ENCODE results near the gene PCYT1B. TPM values are rescaled to one million over a fixed set of nuclear protein-coding genes. Genes with fewer than 3 reads are reported as not detected.
"Not testable (repeated sequence)": the region's sequence is repeated elsewhere in the genome, so short reads cannot be mapped to it uniquely, and the experiment has no call there.

Gene PCYT1B
- total and polyA plus RNA-seq, 5 donors = 2.3 to 11.1 (median 6.3) TPM

GRCh38 chrX:24643116-24643515 lies 4.0 kb downstream of the PCYT1B start:
- H3K4me1 ChIP-seq (ENCODE audit: control insufficient read depth, insufficient read depth, low read length) = no peaks in the 10 kb centered on the region
- H3K9me3 ChIP-seq (ENCODE audit: control insufficient read depth, low read length) = no peaks in the 10 kb centered on the region
- DNase-seq = no peak
- ATAC-seq = no peak
- H3K27me3 ChIP-seq (ENCODE audit: control insufficient read depth, insufficient read depth) = no peaks in the 10 kb centered on the region
- no peak overlapping the region for H3K27ac ChIP-seq (ENCODE audit: low read length)
- intact Hi-C loops (cut with DNase I) = no loop called here
- H3K4me3 ChIP-seq (ENCODE audit: low read length) = no peak overlapping the region

GRCh38 chrX:24629701-24630100 lies 17.4 kb downstream of the PCYT1B start:
- WGBS = 87% methylated on average over 1 of the region's 1 CpG
- no peak for ATAC-seq
- H3K4me3 ChIP-seq (ENCODE audit: low read length) = no peak overlapping the region
- no peaks in the 10 kb centered on the region for H3K4me1 ChIP-seq (ENCODE audit: control insufficient read depth, insufficient read depth, low read length)
- no peaks in the 10 kb centered on the region for H3K27me3 ChIP-seq (ENCODE audit: control insufficient read depth, insufficient read depth)
- no peak for DNase-seq
- intact Hi-C loops (cut with DNase I) = no loop called here
- H3K27ac ChIP-seq (ENCODE audit: low read length) = no peak overlapping the region
- no peaks in the 10 kb centered on the region for H3K9me3 ChIP-seq (ENCODE audit: control insufficient read depth, low read length)

- ATAC-seq (no peak), DNase-seq (peak; percentile 18 to 49 (median 35))
- no peaks in the 10 kb centered on the region for H3K9me3 ChIP-seq (ENCODE audit: control insufficient read depth, low read length)
- intact Hi-C loops (cut with DNase I) = no loop called here
- no peak overlapping the region for H3K4me3 ChIP-seq (ENCODE audit: low read length)
- WGBS = 32% methylated on average over 5 of the region's 5 CpGs
- peaks cover 2% of the 10 kb centered on the region for H3K4me1 ChIP-seq (ENCODE audit: control insufficient read depth, insufficient read depth, low read length)
- no peaks in the 10 kb centered on the region for H3K27me3 ChIP-seq (ENCODE audit: control insufficient read depth, insufficient read depth)
- H3K27ac ChIP-seq (ENCODE audit: low read length) = no peak overlapping the region
Measured at GRCh38 chrX:24619647-24620046, 27.5 kb downstream of the PCYT1B start.

- Histone ChIP-seq H3K4me3 (ENCODE audit: low read length) (no peak overlapping the region), H3K9me3 (ENCODE audit: control insufficient read depth, low read length) (no peaks in the 10 kb centered on the region), H3K27me3 (ENCODE audit: control insufficient read depth, insufficient read depth) (no peaks in the 10 kb centered on the region), H3K27ac (ENCODE audit: low read length) (no peak overlapping the region), H3K4me1 (ENCODE audit: control insufficient read depth, insufficient read depth, low read length) (no peaks in the 10 kb centered on the region)
- ATAC-seq (no peak), DNase-seq (no peak)
- intact Hi-C loops (cut with DNase I) = no loop called here
- 60% methylated on average over 1 of the region's 1 CpG for WGBS
Measured at GRCh38 chrX:24610516-24610915, 36.6 kb downstream of the PCYT1B start.

GRCh38 chrX:24607616-24608015 lies 39.5 kb downstream of the PCYT1B start:
- ATAC-seq (no peak), DNase-seq (no peak)
- H3K4me1 ChIP-seq (ENCODE audit: control insufficient read depth, insufficient read depth, low read length) = no peaks in the 10 kb centered on the region
- no peak overlapping the region for H3K4me3 ChIP-seq (ENCODE audit: low read length)
- no peak overlapping the region for H3K27ac ChIP-seq (ENCODE audit: low read length)
- WGBS = 37% methylated on average over 4 of the region's 4 CpGs
- intact Hi-C loops (cut with DNase I) = no loop called here
- H3K9me3 ChIP-seq (ENCODE audit: control insufficient read depth, low read length) = no peaks in the 10 kb centered on the region
- no peaks in the 10 kb centered on the region for H3K27me3 ChIP-seq (ENCODE audit: control insufficient read depth, insufficient read depth)

GRCh38 chrX:24605941-24606340 lies 41.2 kb downstream of the PCYT1B start:
- H3K4me1 ChIP-seq (ENCODE audit: control insufficient read depth, insufficient read depth, low read length); H3K9me3 ChIP-seq (ENCODE audit: control insufficient read depth, low read length); ATAC-seq; H3K4me3 ChIP-seq (ENCODE audit: low read length); intact Hi-C loops (cut with DNase I); DNase-seq; H3K27me3 ChIP-seq (ENCODE audit: control insufficient read depth, insufficient read depth); H3K27ac ChIP-seq (ENCODE audit: low read length): not testable (repeated sequence)
- WGBS = 83% methylated on average over 3 of the region's 3 CpGs

- no peak overlapping the region for H3K4me3 ChIP-seq (ENCODE audit: low read length)
- intact Hi-C loops (cut with DNase I) = no loop called here
- H3K27me3 ChIP-seq (ENCODE audit: control insufficient read depth, insufficient read depth) = no peaks in the 10 kb centered on the region
- no peak for DNase-seq
- no peak overlapping the region for H3K27ac ChIP-seq (ENCODE audit: low read length)
- no peak for ATAC-seq
- no peaks in the 10 kb centered on the region for H3K4me1 ChIP-seq (ENCODE audit: control insufficient read depth, insufficient read depth, low read length)
- 91% methylated on average over 1 of the region's 1 CpG for WGBS
- H3K9me3 ChIP-seq (ENCODE audit: control insufficient read depth, low read length) = no peaks in the 10 kb centered on the region
Measured at GRCh38 chrX:24603191-24603590, 44.0 kb downstream of the PCYT1B start.

- intact Hi-C loops (cut with DNase I) = no loop called here
- no peaks in the 10 kb centered on the region for H3K9me3 ChIP-seq (ENCODE audit: control insufficient read depth, low read length)
- H3K27ac ChIP-seq (ENCODE audit: low read length) = no peak overlapping the region
- ATAC-seq (no peak), DNase-seq (no peak)
- 96% methylated on average over 4 of the region's 4 CpGs for WGBS
- H3K4me3 ChIP-seq (ENCODE audit: low read length) = no peak overlapping the region
- H3K27me3 ChIP-seq (ENCODE audit: control insufficient read depth, insufficient read depth) = no peaks in the 10 kb centered on the region
- no peaks in the 10 kb centered on the region for H3K4me1 ChIP-seq (ENCODE audit: control insufficient read depth, insufficient read depth, low read length)
Measured at GRCh38 chrX:24601858-24602257, 45.3 kb downstream of the PCYT1B start.

- intact Hi-C loops (cut with DNase I) = no loop called here
- DNase-seq = no peak
- WGBS = 81% methylated on average over 4 of the region's 4 CpGs
- no peaks in the 10 kb centered on the region for H3K9me3 ChIP-seq (ENCODE audit: control insufficient read depth, low read length)
- no peak overlapping the region for H3K4me3 ChIP-seq (ENCODE audit: low read length)
- no peak for ATAC-seq
- H3K27ac ChIP-seq (ENCODE audit: low read length) = no peak overlapping the region
- no peaks in the 10 kb centered on the region for H3K4me1 ChIP-seq (ENCODE audit: control insufficient read depth, insufficient read depth, low read length)
- H3K27me3 ChIP-seq (ENCODE audit: control insufficient read depth, insufficient read depth) = no peaks in the 10 kb centered on the region
Measured at GRCh38 chrX:24594501-24594900, 52.6 kb downstream of the PCYT1B start.

- intact Hi-C loops (cut with DNase I) = no loop called here
- 79% methylated on average over 5 of the region's 5 CpGs for WGBS
- no peak overlapping the region for H3K27ac ChIP-seq (ENCODE audit: low read length)
- H3K4me3 ChIP-seq (ENCODE audit: low read length) = no peak overlapping the region
- no peaks in the 10 kb centered on the region for H3K9me3 ChIP-seq (ENCODE audit: control insufficient read depth, low read length)
- H3K4me1 ChIP-seq (ENCODE audit: control insufficient read depth, insufficient read depth, low read length) = no peaks in the 10 kb centered on the region
- H3K27me3 ChIP-seq (ENCODE audit: control insufficient read depth, insufficient read depth) = no peaks in the 10 kb centered on the region
- DNase-seq = no peak
- ATAC-seq = no peak
Measured at GRCh38 chrX:24590111-24590510, 57.0 kb downstream of the PCYT1B start.

GRCh38 chrX:24577091-24577490 lies 70.1 kb downstream of the PCYT1B start:
- 60% methylated on average over 9 of the region's 9 CpGs for WGBS
- DNase-seq = no peak

GRCh38 chrX:24575496-24575895 lies 71.7 kb downstream of the PCYT1B start:
- 94% methylated on average over 1 of the region's 1 CpG for WGBS
- intact Hi-C loops (cut with DNase I) = no loop called here
- no peaks in the 10 kb centered on the region for H3K4me1 ChIP-seq (ENCODE audit: control insufficient read depth, insufficient read depth, low read length)
- ATAC-seq (no peak), DNase-seq (no peak)
- H3K9me3 ChIP-seq (ENCODE audit: control insufficient read depth, low read length) = no peaks in the 10 kb centered on the region
- no peak overlapping the region for H3K4me3 ChIP-seq (ENCODE audit: low read length)
- no peaks in the 10 kb centered on the region for H3K27me3 ChIP-seq (ENCODE audit: control insufficient read depth, insufficient read depth)
- no peak overlapping the region for H3K27ac ChIP-seq (ENCODE audit: low read length)

More at GRCh38 chrX:24577091-24577490, 70.1 kb downstream of the PCYT1B start:
- Histone ChIP-seq H3K4me1 (ENCODE audit: control insufficient read depth, insufficient read depth, low read length) (no peaks in the 10 kb centered on the region), H3K9me3 (ENCODE audit: control insufficient read depth, low read length) (no peaks in the 10 kb centered on the region), H3K4me3 (ENCODE audit: low read length) (no peak overlapping the region), H3K27me3 (ENCODE audit: control insufficient read depth, insufficient read depth) (no peaks in the 10 kb centered on the region), H3K27ac (ENCODE audit: low read length) (no peak overlapping the region)
- intact Hi-C loops (cut with DNase I) = no loop called here
- no peak for ATAC-seq
